Measurements from ENCODE around the gene ZNF398.

ZNF398 gene

GRCh38 chr7:149180722-149181449 lies 33.6 kb downstream of the ZNF398 start:
- no peak for DNase-seq (ENCODE audit: low read depth, low spot score)
- TF ChIP-seq CTCF (IDR thresholded peaks at IDR 0.05; ENCODE audit: low read depth, low read length), result no peak
- H3K4me3 ChIP-seq (ENCODE audit: low read depth, low read length), result no peak overlapping the region
- in situ Hi-C loops (cut with HindIII; ENCODE audit: low sequenced_read_pairs), result no loop called here

GRCh38 chr7:149181450-149181790 lies 34.2 kb downstream of the ZNF398 start:
- TF ChIP-seq CTCF (IDR thresholded peaks at IDR 0.05; ENCODE audit: low read depth, low read length), result no peak
- in situ Hi-C loops (cut with HindIII; ENCODE audit: low sequenced_read_pairs), result no loop called here

GRCh38 chr7:149184274-149184673 lies 37.0 kb downstream of the ZNF398 start:
- H3K4me3 ChIP-seq (ENCODE audit: low read depth, low read length), result no peak overlapping the region
- in situ Hi-C loops (cut with HindIII; ENCODE audit: low sequenced_read_pairs), result no loop called here
- no peak for TF ChIP-seq CTCF (IDR thresholded peaks at IDR 0.05; ENCODE audit: low read depth, low read length)
- DNase-seq (ENCODE audit: low read depth, low spot score), result no peak

More at GRCh38 chr7:149181450-149181790, 34.2 kb downstream of the ZNF398 start:
- DNase-seq (ENCODE audit: low read depth, low spot score), result no peak
- H3K4me3 ChIP-seq (ENCODE audit: low read depth, low read length), result no peak overlapping the region

- TF ChIP-seq CTCF (IDR thresholded peaks at IDR 0.05; ENCODE audit: low read depth, low read length), result no peak
- in situ Hi-C loops (cut with HindIII; ENCODE audit: low sequenced_read_pairs), result no loop called here
- no peak for DNase-seq (ENCODE audit: low read depth, low spot score)
- H3K4me3 ChIP-seq (ENCODE audit: low read depth, low read length), result no peak overlapping the region
Observed at GRCh38 chr7:149188213-149188612, 41.0 kb downstream of the ZNF398 start.

- H3K4me3 ChIP-seq (ENCODE audit: low read depth, low read length), result no peak overlapping the region
- TF ChIP-seq CTCF (IDR thresholded peaks at IDR 0.05; ENCODE audit: low read depth, low read length), result no peak
- in situ Hi-C loops (cut with HindIII; ENCODE audit: low sequenced_read_pairs), result no loop called here
- DNase-seq (ENCODE audit: low read depth, low spot score), result no peak
Observed at GRCh38 chr7:149188637-149189259, 41.5 kb downstream of the ZNF398 start.

- H3K4me3 ChIP-seq (ENCODE audit: low read depth, low read length), result no peak overlapping the region
- in situ Hi-C loops (cut with HindIII; ENCODE audit: low sequenced_read_pairs), result no loop called here
- no peak for DNase-seq (ENCODE audit: low read depth, low spot score)
- no peak for TF ChIP-seq CTCF (IDR thresholded peaks at IDR 0.05; ENCODE audit: low read depth, low read length)
Observed at GRCh38 chr7:149191851-149192250, 44.6 kb downstream of the ZNF398 start.
